ENCODE measurements around the gene ZNF892.
"Not testable (repeated sequence)": the region's sequence is repeated elsewhere in the genome, so short reads cannot be mapped to it uniquely, and the experiment has no call there.

The ZNF892 gene

GRCh38 chr2:95231723-95232122, 24.4 kb downstream of the ZNF892 start:
- peak; percentile 67 for DNase-seq

DNA sequence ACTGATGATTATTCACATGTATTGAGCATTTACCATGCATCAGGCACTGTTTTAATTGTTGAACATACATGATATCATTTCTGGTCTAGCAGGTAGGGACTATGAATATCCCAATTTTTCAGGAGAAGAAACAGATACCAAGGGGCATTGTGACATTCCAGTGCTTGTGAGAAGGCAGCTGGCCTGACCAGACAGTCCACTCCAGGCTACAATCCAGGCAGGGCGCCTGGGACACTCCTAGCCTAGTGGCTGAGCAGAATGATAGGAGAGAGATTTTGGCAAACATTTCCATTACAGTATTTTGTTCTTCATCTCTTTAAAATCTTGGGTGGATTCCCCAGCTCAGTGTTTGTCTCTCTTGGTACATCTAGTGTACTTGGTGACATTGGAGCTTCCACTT, 24.9 kb downstream of the ZNF892 start:
- DNase-seq = no peak

DNA sequence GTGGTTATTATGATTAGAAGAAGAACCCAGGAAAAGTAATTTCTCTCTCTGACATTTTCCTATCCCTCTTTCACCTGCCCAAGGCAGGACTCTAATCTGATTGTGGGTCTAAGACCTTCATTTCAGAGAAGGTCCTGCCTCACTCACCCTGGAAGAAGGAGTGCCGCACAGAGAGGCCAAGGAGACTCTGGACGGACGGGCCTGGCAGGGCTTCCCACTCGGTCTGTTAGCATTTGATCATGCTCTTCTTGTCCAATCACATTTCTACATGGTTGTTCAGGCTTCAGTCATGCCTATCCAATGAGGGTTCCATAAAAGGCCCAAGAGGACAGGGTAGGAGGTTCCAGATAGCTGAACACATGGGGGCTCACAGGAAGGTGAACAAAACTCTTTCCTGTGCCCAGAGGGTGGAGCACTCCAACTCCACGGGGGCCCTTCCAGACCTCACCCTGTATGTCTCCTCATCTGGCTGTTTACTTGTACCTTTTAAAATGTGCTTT, 27.0 kb downstream of the ZNF892 start:
- no peak for DNase-seq

GRCh38 chr2:95234816-95235215, 27.5 kb downstream of the ZNF892 start:
- no peak for DNase-seq

- DNase-seq = no peak
These were observed 30.8 kb downstream of the ZNF892 start for GRCh38 chr2:95238131-95238530.

- no peak for DNase-seq
These were observed 32.8 kb downstream of the ZNF892 start for GRCh38 chr2:95240091-95240490.

- no peak for DNase-seq
These were observed 33.2 kb downstream of the ZNF892 start for GRCh38 chr2:95240556-95240955.

GRCh38 chr2:95242084-95242483, 34.8 kb downstream of the ZNF892 start:
- DNase-seq = not testable (repeated sequence)
